Parathyroid adenoma (tissue), 2 donors: Measurements from ENCODE around the gene BTAF1.

ENCODE experiments used
- H2AFZ ChIP-seq: fragments of 300-600 bp; sonication (generic); one replicate; pipeline ENCODE4 v1.7.0; 2017; ENCODE audit warnings: antibody characterized with exemption, mild to moderate bottlenecking
- H3K27ac ChIP-seq: fragments of 300-600 bp; sonication (generic); one replicate; pipeline ENCODE4 v1.7.0; 2017
- H3K27me3 ChIP-seq: fragments of 300-600 bp; sonication (generic); one replicate; pipeline ENCODE4 v1.7.0; 2017; ENCODE audit warnings: low read length; ENCODE audit not compliant: control insufficient read depth, insufficient read depth
- H3K36me3 ChIP-seq: fragments of 300-600 bp; sonication (generic); one replicate; pipeline ENCODE4 v1.7.0; 2017; ENCODE audit warnings: low read length; ENCODE audit not compliant: control insufficient read depth, insufficient read depth
- H3K4me1 ChIP-seq: fragments of 300-600 bp; sonication (generic); one replicate; pipeline ENCODE4 v1.7.0; 2017; ENCODE audit warnings: control low read depth
- H3K4me2 ChIP-seq: fragments of 300-600 bp; sonication (generic); one replicate; pipeline ENCODE4 v1.7.0; 2017; ENCODE audit warnings: low read length
- H3K4me3 ChIP-seq: fragments of 300-600 bp; sonication (generic); one replicate; pipeline ENCODE4 v1.7.0; 2017; ENCODE audit warnings: low read depth, low read length
- H3K79me2 ChIP-seq: fragments of 300-600 bp; sonication (generic); one replicate; pipeline ENCODE4 v1.7.0; 2017; ENCODE audit warnings: control low read depth
- H3K9ac ChIP-seq: fragments of 300-600 bp; sonication (generic); one replicate; pipeline ENCODE4 v1.7.0; 2017; ENCODE audit warnings: mild to moderate bottlenecking
- H3K9me3 ChIP-seq: fragments of 300-600 bp; sonication (generic); one replicate; pipeline ENCODE4 v1.7.0; 2017; ENCODE audit warnings: low read length; ENCODE audit not compliant: control insufficient read depth
- TF ChIP-seq, protein P1 (sequence below): fragments of 300-600 bp; sonication (generic); IDR thresholded peaks from one replicate; pipeline ENCODE4 v1.7.0; 2017; ENCODE audit warnings: antibody characterized with exemption, mild to moderate bottlenecking
- donor health status: primary hyperparathyroidism.

BTAF1 gene

DNA sequence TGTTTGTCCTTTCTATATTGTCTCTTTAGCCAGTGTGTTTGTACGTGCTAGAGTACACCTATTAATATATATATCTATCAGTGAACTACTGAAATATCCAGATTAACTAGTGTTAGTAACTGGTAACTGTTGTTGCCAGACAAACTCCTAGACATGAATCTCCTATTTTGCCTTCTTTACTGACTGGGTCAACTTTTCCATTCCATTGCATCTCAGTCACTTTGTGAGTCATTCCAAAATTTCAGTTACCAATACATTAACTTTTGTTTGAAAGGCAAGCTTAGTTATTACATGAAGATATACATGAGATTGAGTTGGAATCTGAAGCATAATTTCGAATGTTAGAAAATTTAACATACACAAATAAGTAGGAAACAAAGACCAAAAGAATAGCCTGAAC, 51.4 kb downstream of the BTAF1 start:
- H3K4me3 ChIP-seq, result no peak overlapping the region
- no peaks in the 10 kb centered on the region for H3K27me3 ChIP-seq
- H3K9me3 ChIP-seq, result no peaks in the 10 kb centered on the region
- H3K4me2 ChIP-seq, result no peak overlapping the region
- TF ChIP-seq, protein P1, sequence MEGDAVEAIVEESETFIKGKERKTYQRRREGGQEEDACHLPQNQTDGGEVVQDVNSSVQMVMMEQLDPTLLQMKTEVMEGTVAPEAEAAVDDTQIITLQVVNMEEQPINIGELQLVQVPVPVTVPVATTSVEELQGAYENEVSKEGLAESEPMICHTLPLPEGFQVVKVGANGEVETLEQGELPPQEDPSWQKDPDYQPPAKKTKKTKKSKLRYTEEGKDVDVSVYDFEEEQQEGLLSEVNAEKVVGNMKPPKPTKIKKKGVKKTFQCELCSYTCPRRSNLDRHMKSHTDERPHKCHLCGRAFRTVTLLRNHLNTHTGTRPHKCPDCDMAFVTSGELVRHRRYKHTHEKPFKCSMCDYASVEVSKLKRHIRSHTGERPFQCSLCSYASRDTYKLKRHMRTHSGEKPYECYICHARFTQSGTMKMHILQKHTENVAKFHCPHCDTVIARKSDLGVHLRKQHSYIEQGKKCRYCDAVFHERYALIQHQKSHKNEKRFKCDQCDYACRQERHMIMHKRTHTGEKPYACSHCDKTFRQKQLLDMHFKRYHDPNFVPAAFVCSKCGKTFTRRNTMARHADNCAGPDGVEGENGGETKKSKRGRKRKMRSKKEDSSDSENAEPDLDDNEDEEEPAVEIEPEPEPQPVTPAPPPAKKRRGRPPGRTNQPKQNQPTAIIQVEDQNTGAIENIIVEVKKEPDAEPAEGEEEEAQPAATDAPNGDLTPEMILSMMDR, result no peak
- peaks cover 3% of the 10 kb centered on the region for H3K4me1 ChIP-seq
- no peak overlapping the region for H3K27ac ChIP-seq
- no peak overlapping the region for H3K9ac ChIP-seq
- H2AFZ ChIP-seq, result no peak overlapping the region
- no peaks in the 10 kb centered on the region for H3K79me2 ChIP-seq
- no peaks in the 10 kb centered on the region for H3K36me3 ChIP-seq

DNA sequence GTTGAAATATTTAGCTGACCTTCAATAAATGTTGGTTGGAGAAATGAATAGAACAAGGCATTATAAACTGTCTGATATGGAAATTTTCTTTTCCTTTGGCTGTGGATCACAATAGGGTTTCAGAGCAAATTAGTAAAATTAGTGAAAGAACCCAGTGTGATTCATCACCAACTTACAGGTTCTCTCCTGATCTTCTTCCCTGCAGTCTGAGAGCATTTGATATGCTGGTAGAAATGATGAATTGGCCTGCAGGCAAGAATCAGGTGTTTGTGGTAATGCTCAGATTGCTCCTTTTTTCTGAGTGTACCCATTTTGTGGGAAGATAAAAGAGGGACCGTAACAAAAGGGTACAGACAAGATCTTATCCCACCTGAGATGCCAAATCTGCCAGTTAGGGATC, 51.9 kb downstream of the BTAF1 start:
- H3K4me2 ChIP-seq, result no peak overlapping the region
- peaks cover 3% of the 10 kb centered on the region for H3K4me1 ChIP-seq
- no peaks in the 10 kb centered on the region for H3K36me3 ChIP-seq
- H3K79me2 ChIP-seq, result no peaks in the 10 kb centered on the region
- TF ChIP-seq, protein P1, result no peak
- H3K9me3 ChIP-seq, result no peaks in the 10 kb centered on the region
- no peak overlapping the region for H3K27ac ChIP-seq
- H3K9ac ChIP-seq, result no peak overlapping the region
- H3K27me3 ChIP-seq, result no peaks in the 10 kb centered on the region
- H2AFZ ChIP-seq, result no peak overlapping the region
- no peak overlapping the region for H3K4me3 ChIP-seq

DNA sequence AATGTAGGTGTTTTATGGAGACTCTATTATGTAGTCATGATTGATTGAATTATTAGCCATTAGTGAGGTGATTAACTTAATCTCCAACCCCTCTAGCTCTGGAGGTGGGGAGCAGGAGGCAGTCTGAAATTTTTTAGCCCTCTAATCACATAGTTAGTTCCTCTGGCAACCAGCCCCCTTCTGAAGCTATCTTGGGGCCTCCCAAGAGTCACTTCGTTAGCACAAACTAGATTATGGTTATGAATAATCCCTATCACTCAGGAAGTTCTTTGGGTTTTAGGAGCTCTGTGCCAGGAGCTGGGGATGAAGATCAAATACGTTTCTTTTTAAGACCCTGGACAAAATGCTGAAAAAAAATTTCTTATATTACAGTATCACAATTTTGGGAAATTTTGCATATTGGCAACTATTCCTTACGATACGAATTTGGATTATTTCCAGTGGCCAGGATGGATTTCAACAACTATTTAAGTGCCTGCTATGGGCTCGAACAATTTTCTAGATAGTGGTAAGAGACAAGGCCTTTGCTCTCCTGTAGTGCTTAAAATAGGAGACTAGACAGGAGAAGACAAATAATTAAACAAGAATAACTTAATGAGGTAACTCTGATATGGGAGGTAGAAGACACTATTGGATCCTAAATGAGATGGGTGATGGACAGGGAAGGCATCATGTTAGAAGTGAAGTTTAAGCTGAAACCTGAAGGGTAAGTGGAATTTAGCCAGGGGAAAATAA, 52.9 kb downstream of the BTAF1 start:
- TF ChIP-seq, protein P1, result no peak
- H3K9ac ChIP-seq, result no peak overlapping the region
- no peak overlapping the region for H3K27ac ChIP-seq
- no peak overlapping the region for H2AFZ ChIP-seq
- H3K79me2 ChIP-seq, result no peaks in the 10 kb centered on the region
- no peak overlapping the region for H3K4me3 ChIP-seq
- no peaks in the 10 kb centered on the region for H3K9me3 ChIP-seq
- no peaks in the 10 kb centered on the region for H3K4me1 ChIP-seq
- H3K36me3 ChIP-seq, result no peaks in the 10 kb centered on the region
- no peak overlapping the region for H3K4me2 ChIP-seq
- no peaks in the 10 kb centered on the region for H3K27me3 ChIP-seq

DNA sequence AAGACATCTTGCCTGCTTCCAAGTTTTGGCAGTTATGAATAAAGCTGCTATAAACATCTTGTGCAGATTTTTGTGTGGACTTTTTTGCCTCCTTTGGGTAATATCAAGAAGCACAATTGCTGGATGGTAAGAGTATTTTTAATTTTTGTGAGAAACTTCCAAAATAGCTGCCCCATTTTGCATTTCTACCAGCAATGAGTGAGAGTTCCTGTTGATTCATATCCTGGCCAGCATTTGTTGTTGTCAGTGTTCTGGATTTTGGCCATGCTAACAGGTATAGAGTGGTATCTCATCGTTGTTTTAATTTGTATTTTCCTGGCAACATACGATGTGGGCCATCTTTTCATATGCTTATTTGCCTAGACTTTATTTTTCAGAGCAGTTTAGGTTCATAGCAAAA, 53.9 kb downstream of the BTAF1 start:
- Histone ChIP-seq H3K4me3 (no peak overlapping the region), H2AFZ (no peak overlapping the region), H3K4me1 (no peaks in the 10 kb centered on the region), H3K79me2 (no peaks in the 10 kb centered on the region), H3K9me3 (no peaks in the 10 kb centered on the region), H3K27ac (no peak overlapping the region), H3K9ac (no peak overlapping the region), H3K4me2 (no peak overlapping the region), H3K36me3 (no peaks in the 10 kb centered on the region), H3K27me3 (no peaks in the 10 kb centered on the region)
- TF ChIP-seq, protein P1, result no peak

DNA sequence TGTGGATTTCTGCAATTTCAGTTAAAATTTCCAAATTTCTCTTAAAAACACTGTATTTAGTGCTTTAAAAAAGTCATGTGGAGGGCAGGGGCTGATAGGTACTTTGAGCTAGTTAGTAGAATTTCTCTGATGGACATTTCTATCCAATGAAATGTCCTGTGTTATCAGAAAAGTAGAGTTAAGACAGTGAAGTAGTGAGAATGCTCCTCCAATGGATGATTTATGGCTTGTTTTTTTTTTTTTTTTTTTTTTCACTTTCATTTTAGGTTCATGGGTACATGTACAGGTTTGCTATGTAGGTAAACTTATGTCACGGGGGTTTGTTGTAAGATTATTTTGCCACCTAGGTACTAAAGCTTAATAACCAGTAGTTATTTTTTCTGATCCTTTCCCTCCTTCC, 55.0 kb downstream of the BTAF1 start:
- H3K27ac ChIP-seq, result no peak overlapping the region
- H3K4me1 ChIP-seq, result no peaks in the 10 kb centered on the region
- H3K4me3 ChIP-seq, result no peak overlapping the region
- no peak overlapping the region for H3K9ac ChIP-seq
- TF ChIP-seq, protein P1, result no peak
- H3K36me3 ChIP-seq, result no peaks in the 10 kb centered on the region
- H3K27me3 ChIP-seq, result no peaks in the 10 kb centered on the region
- no peak overlapping the region for H2AFZ ChIP-seq
- no peaks in the 10 kb centered on the region for H3K9me3 ChIP-seq
- no peaks in the 10 kb centered on the region for H3K79me2 ChIP-seq
- H3K4me2 ChIP-seq, result no peak overlapping the region
